Measurements from ENCODE around the gene PPCDC.

PPCDC gene

DNA sequence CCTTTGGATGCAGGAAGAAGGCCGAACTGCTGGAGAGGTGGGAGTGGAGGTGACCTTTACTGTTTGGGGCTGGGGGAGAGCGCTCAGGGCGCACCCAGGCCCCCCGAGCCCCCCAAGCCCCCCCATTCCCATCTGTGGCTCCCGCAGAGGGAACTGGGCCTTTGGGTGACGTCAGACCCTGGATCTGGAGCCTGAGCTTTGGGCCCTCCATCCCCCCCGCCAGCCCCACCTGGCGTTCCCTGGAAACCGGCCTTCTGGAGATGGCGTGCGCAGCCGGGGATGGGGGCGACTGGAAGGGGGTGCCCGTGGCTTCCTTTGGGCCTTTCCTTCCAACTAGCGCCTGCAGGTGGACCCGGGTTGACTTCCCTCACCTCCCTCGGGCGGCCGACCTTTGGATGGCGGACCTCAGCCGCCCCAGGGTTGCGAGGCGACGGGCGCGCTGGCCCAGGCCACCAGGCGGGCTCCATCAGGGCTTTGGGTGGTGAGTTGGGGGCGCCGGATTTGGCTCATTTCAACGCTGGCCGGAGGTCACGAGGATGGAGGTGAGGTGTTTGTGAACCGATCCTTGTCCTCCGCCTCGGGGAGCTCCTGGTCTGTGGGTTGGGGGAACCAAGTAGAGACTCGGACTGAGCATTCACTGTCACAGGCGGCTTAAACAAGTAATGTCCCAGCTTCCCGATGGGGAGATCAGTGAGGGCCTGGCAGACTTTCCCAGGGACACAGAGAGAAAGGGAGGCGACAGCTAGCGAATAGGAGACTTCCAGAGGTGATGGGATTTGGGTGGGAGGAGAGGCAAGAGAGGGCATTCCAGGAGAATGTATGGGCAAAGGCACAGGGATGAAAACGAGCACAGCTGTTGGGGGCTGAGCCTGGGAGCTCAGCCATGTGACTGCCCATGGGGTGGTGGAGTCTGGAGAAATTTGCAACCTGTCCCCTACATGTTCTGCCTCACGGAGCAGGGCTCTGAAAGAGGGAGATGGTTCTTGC is 27.3 kb upstream of the PPCDC start:
- peaks cover 3% of the 10 kb centered on the region for H3K36me3 Mint-ChIP-seq
- H3K9me3 Mint-ChIP-seq = no peaks in the 10 kb centered on the region
- H3K27me3 Mint-ChIP-seq = peaks cover 41% of the 10 kb centered on the region

GRCh38 chr15:74997141-74997540 is 26.2 kb upstream of the PPCDC start:
- no peak overlapping the region for H3K4me3 Mint-ChIP-seq
- ATAC-seq (ENCODE audit: low read depth) = no peak

More for the DNA sequence above, 27.3 kb upstream of the PPCDC start:
- Mint-ChIP-seq H3K4me3 (peak overlapping the region; percentile 66), H3K4me1 (peaks cover 13% of the 10 kb centered on the region), H3K27ac (no peak overlapping the region)
- DNase-seq (ENCODE audit: low spot score in 2 of 2) (no peak), ATAC-seq (ENCODE audit: low read depth) (no peak)

GRCh38 chr15:74997543-74997942 is 25.8 kb upstream of the PPCDC start:
- peaks cover 13% of the 10 kb centered on the region for H3K4me1 Mint-ChIP-seq
- peaks cover 44% of the 10 kb centered on the region for H3K27me3 Mint-ChIP-seq
- no peaks in the 10 kb centered on the region for H3K9me3 Mint-ChIP-seq
- H3K36me3 Mint-ChIP-seq = peaks cover 3% of the 10 kb centered on the region
- no peak overlapping the region for H3K4me3 Mint-ChIP-seq
- H3K27ac Mint-ChIP-seq = no peak overlapping the region
- DNase-seq (ENCODE audit: low spot score in 2 of 2) (no peak), ATAC-seq (ENCODE audit: low read depth) (no peak)

More at GRCh38 chr15:74997141-74997540, 26.2 kb upstream of the PPCDC start:
- no peak overlapping the region for H3K27ac Mint-ChIP-seq
- peaks cover 13% of the 10 kb centered on the region for H3K4me1 Mint-ChIP-seq
- H3K27me3 Mint-ChIP-seq = peaks cover 40% of the 10 kb centered on the region
- H3K36me3 Mint-ChIP-seq = peaks cover 3% of the 10 kb centered on the region
- no peaks in the 10 kb centered on the region for H3K9me3 Mint-ChIP-seq
- no peak for DNase-seq (ENCODE audit: low spot score in 2 of 2)

GRCh38 chr15:75001310-75001709 is 22.1 kb upstream of the PPCDC start:
- Mint-ChIP-seq H3K27ac (no peak overlapping the region), H3K36me3 (peaks cover 3% of the 10 kb centered on the region), H3K4me3 (no peak overlapping the region), H3K9me3 (no peaks in the 10 kb centered on the region), H3K4me1 (peaks cover 8% of the 10 kb centered on the region), H3K27me3 (peaks cover 36% of the 10 kb centered on the region)
- ATAC-seq (ENCODE audit: low read depth) (no peak), DNase-seq (ENCODE audit: low spot score in 2 of 2) (no peak)

GRCh38 chr15:75002398-75002797 is 21.0 kb upstream of the PPCDC start:
- DNase-seq (ENCODE audit: low spot score in 2 of 2) = no peak
- Mint-ChIP-seq H3K27me3 (peaks cover 31% of the 10 kb centered on the region), H3K4me1 (peaks cover 2% of the 10 kb centered on the region), H3K36me3 (peaks cover 1% of the 10 kb centered on the region), H3K4me3 (no peak overlapping the region), H3K27ac (no peak overlapping the region), H3K9me3 (no peaks in the 10 kb centered on the region)
- no peak for ATAC-seq (ENCODE audit: low read depth)

GRCh38 chr15:75007216-75007615 is 16.2 kb upstream of the PPCDC start:
- Mint-ChIP-seq H3K27me3 (peaks cover 25% of the 10 kb centered on the region), H3K9me3 (no peaks in the 10 kb centered on the region), H3K4me3 (peak overlapping the region; percentile 14), H3K27ac (no peak overlapping the region), H3K4me1 (peaks cover 23% of the 10 kb centered on the region), H3K36me3 (no peaks in the 10 kb centered on the region)
- ATAC-seq (ENCODE audit: low read depth) (no peak), DNase-seq (ENCODE audit: low spot score in 2 of 2) (no peak)

- ATAC-seq (ENCODE audit: low read depth) = peak; percentile 25
- H3K27ac Mint-ChIP-seq = no peak overlapping the region
- H3K36me3 Mint-ChIP-seq = no peaks in the 10 kb centered on the region
- DNase-seq (ENCODE audit: low spot score in 2 of 2) = no peak
- H3K4me3 Mint-ChIP-seq = peak overlapping the region; percentile 21
- H3K4me1 Mint-ChIP-seq = peaks cover 23% of the 10 kb centered on the region
- no peaks in the 10 kb centered on the region for H3K9me3 Mint-ChIP-seq
- peaks cover 20% of the 10 kb centered on the region for H3K27me3 Mint-ChIP-seq
Measured at GRCh38 chr15:75008221-75008625, 15.2 kb upstream of the PPCDC start.

DNA sequence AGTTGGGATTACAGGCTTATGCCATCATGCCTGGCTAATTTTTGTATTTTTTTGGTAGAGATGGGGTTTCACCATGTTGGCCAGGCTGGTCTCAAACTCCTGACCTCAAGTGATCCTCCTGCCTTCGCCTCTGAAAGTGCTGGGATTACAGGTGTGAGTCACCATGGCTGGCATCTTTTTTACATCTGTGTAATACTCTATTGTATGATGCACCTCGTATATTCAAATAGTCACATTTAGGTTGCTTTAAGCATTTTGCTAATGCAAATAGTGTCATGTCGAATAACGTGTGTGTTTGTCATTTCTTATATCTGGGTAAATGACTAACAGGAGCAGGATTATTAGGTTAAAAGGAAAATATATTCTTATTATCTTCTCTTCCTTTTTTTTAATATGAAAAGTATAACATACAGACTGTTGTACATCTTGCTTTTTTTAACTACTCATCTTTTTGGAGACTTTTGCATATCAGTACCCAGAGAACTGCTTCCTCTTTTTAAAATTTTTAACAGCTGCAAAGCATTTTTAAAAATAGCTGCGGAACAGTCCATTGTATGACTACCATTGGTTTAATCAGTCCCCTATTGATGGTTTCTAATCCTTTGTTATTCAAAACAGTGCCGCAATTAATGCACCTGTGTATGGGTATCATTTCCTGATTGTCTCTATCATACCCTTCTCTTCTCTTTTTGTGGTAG is 14.6 kb upstream of the PPCDC start:
- H3K4me3 Mint-ChIP-seq = peak overlapping the region; percentile 59
- peak overlapping the region; percentile 74 for H3K27ac Mint-ChIP-seq
- DNase-seq (ENCODE audit: low spot score in 2 of 2) (peak in 1 of 2 donors; percentile 70), ATAC-seq (ENCODE audit: low read depth) (peak; percentile 93)
- H3K9me3 Mint-ChIP-seq = no peaks in the 10 kb centered on the region
- peaks cover 23% of the 10 kb centered on the region for H3K4me1 Mint-ChIP-seq
- peaks cover 18% of the 10 kb centered on the region for H3K27me3 Mint-ChIP-seq
- no peaks in the 10 kb centered on the region for H3K36me3 Mint-ChIP-seq

GRCh38 chr15:75016431-75016830 is 7.0 kb upstream of the PPCDC start:
- ATAC-seq (ENCODE audit: low read depth) = no peak

DNA sequence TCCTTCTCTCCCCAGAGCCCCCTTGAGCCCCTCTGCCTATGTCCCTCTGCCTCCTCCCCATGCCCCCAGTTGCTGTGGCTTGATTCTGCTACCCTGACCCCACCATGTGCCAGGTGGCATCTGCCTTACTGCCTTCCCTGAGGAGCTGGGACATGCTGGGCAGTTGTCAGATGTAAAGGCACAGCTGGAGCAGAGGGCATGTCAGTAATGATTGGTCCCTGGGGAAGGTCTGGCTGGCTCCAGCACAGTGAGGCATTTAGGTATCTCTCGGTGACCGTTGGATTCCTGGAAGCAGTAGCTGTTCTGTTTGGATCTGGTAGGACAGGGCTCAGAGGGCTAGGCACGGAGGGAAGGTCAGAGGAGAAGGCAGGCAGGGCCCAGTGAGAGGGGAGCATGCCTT is 3.5 kb upstream of the PPCDC start:
- Mint-ChIP-seq H3K4me1 (peaks cover 6% of the 10 kb centered on the region), H3K27ac (no peak overlapping the region), H3K27me3 (peaks cover 21% of the 10 kb centered on the region), H3K36me3 (peaks cover 2% of the 10 kb centered on the region), H3K9me3 (no peaks in the 10 kb centered on the region), H3K4me3 (no peak overlapping the region)
- no peak for DNase-seq (ENCODE audit: low spot score in 2 of 2)
- no peak for ATAC-seq (ENCODE audit: low read depth)

More at GRCh38 chr15:75016431-75016830, 7.0 kb upstream of the PPCDC start:
- Mint-ChIP-seq H3K9me3 (no peaks in the 10 kb centered on the region), H3K36me3 (no peaks in the 10 kb centered on the region), H3K4me3 (no peak overlapping the region), H3K4me1 (peaks cover 5% of the 10 kb centered on the region), H3K27ac (no peak overlapping the region), H3K27me3 (peaks cover 33% of the 10 kb centered on the region)
- DNase-seq (ENCODE audit: low spot score in 2 of 2) = no peak

DNA sequence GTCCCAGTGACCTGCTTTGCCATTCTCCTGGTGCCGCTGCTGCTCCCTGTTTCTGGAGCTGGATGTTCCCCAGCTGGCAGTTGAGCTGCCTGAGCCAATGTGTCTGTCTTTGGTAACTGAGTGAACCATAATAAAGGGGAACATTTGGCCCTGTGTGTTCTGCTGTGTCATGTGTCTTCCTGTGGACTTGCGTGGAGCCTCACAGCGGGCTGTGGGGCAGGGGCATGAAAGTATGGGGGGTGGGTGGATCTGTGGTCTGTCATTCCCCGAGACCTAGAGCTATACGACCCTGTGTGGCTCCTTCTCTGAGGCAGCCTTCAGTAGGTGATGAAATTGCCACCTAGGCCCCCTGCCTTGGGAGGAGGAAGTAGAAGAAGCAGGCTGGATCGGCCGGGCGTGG is 2.0 kb upstream of the PPCDC start:
- Mint-ChIP-seq H3K27me3 (peaks cover 19% of the 10 kb centered on the region), H3K36me3 (peaks cover 2% of the 10 kb centered on the region), H3K27ac (no peak overlapping the region), H3K4me1 (peaks cover 8% of the 10 kb centered on the region), H3K4me3 (peak overlapping the region; percentile 2), H3K9me3 (no peaks in the 10 kb centered on the region)
- no peak for DNase-seq (ENCODE audit: low spot score in 2 of 2)
- ATAC-seq (ENCODE audit: low read depth) = no peak

DNA sequence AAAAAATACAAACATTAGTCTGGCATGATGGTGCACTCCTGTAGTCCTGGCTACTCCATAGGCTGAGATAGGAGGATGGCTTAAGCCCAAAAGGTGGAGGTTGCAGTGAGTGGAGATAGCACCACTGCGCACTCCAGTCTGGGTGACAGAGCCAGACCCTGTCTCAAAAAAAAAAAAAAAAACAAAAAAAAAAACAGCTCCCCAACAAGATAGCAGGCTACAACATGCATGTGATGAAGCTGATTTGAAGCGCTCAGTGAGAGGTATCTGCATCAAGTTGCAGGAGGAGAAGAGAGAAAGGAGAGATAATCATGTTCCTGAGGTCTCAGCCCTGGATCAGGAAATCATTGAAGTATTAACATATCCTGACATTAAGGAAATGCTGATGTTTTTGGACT is 608 bp upstream of the PPCDC start:
- peaks cover 8% of the 10 kb centered on the region for H3K4me1 Mint-ChIP-seq
- peaks cover 2% of the 10 kb centered on the region for H3K36me3 Mint-ChIP-seq
- no peaks in the 10 kb centered on the region for H3K9me3 Mint-ChIP-seq
- ATAC-seq (ENCODE audit: low read depth) (no peak), DNase-seq (ENCODE audit: low spot score in 2 of 2) (no peak)
- H3K27ac Mint-ChIP-seq = no peak overlapping the region
- H3K27me3 Mint-ChIP-seq = peaks cover 10% of the 10 kb centered on the region
- H3K4me3 Mint-ChIP-seq = peak overlapping the region; percentile 34

GRCh38 chr15:75023872-75024636 is 664 bp downstream of the PPCDC start:
- no peaks in the 10 kb centered on the region for H3K9me3 Mint-ChIP-seq
- peaks cover 2% of the 10 kb centered on the region for H3K36me3 Mint-ChIP-seq
- DNase-seq (ENCODE audit: low spot score in 2 of 2) (no peak), ATAC-seq (ENCODE audit: low read depth) (no peak)
- H3K4me3 Mint-ChIP-seq = peak overlapping the region; percentile 96
- peaks cover 8% of the 10 kb centered on the region for H3K4me1 Mint-ChIP-seq
- peaks cover 6% of the 10 kb centered on the region for H3K27me3 Mint-ChIP-seq
- peak overlapping the region; percentile 92 for H3K27ac Mint-ChIP-seq
